ENCODE measurements around the gene GRIN2A.

GRCh38 chr16:9965079-9965478 is 217.1 kb downstream of the GRIN2A start:
- TF ChIP-seq POLR2A (IDR thresholded peaks at IDR 0.05) (no peak), CTCF (IDR thresholded peaks at IDR 0.05) (no peak)
